GM18519 (cell line): ENCODE data around the gene CYP39A1.
A peak's percentile ranks its signal among the peaks of the same experiment; 100 is the strongest.

Source experiments
- ATAC-seq: cut with Tn5 transposase; IDR thresholded peaks from one replicate; pipeline ENCODE4 v1.9.1; 2021; ENCODE audit warnings: mild to moderate bottlenecking, moderate library complexity; ENCODE audit not compliant: unreplicated experiment, low FRiP score

CYP39A1 gene, protein sequence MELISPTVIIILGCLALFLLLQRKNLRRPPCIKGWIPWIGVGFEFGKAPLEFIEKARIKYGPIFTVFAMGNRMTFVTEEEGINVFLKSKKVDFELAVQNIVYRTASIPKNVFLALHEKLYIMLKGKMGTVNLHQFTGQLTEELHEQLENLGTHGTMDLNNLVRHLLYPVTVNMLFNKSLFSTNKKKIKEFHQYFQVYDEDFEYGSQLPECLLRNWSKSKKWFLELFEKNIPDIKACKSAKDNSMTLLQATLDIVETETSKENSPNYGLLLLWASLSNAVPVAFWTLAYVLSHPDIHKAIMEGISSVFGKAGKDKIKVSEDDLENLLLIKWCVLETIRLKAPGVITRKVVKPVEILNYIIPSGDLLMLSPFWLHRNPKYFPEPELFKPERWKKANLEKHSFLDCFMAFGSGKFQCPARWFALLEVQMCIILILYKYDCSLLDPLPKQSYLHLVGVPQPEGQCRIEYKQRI

DNA sequence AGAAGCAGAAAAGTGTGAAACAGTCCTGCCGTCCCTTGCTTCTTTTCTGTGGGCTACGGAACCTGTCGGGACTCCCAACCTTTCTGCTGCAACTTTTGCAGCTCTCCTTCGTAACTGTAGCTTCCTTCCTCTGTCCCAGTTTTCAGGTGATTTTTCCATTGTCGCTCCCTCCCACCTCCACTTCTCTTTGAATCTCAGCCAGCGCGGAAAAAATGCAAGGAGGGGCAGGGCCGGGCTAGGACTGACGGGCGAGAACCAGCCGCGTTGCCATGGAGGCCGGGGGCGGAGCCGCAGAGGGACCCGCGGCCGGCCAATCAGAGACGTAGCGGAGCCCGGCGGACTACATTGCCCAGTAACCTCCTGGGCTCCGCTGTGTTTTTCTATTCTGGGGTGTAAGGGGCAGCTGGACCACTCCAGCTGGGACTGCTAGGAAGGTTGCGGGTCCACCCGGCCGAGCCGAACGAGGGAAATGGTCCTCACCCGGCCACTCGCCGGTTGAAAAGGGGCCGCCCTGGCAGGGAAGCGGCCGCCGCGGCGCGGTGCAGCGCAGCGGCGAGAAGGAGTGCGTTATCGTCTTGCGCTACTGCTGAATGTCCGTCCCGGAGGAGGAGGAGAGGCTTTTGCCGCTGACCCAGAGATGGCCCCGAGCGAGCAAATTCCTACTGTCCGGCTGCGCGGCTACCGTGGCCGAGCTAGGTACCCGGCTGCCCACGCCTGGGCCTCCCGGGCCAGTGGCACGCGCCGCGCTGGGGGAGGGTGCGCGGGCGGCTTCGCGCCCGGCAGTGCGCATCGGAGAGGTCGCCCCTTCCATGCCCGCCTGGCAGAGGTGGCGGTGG is at the start of gene CYP39A1, which contains the start of gene SLC25A27:
TSS of gene CYP39A1 (minus strand) at position 216 of the 836 bp plus-strand sequence. CDS start 236 bp downstream, outside the sequence.
TSS of gene SLC25A27 (plus strand) at position 373 of the 836 bp plus-strand sequence. CDS start at position 591, 218 bp downstream.
- ATAC-seq: peak; percentile 100

GRCh38 chr6:46699970-46700369 is 47.4 kb upstream of the CYP39A1 start:
- ATAC-seq: no peak

DNA sequence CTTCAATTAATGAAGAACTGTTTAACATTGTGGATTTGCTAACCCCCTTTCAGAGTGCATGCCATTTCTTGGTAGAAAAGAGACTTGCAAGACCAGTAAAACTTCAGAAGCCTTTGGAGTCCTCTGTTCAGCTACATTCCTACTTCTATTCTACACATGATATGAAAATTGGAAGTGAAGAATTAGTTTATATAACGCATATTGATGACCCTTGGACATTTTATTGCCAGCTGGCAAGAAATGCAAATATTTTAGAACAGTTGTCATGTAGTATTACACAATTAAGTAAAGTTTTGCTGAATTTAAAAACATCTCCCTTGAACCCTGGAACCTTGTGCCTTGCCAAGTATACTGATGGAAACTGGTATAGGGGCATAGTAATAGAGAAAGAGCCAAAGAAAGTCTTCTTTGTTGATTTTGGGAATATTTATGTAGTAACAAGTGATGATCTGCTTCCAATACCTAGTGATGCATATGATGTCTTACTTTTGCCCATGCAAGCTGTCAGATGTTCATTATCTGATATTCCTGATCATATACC is 38.4 kb upstream of the CYP39A1 start:
- ATAC-seq: no peak

DNA sequence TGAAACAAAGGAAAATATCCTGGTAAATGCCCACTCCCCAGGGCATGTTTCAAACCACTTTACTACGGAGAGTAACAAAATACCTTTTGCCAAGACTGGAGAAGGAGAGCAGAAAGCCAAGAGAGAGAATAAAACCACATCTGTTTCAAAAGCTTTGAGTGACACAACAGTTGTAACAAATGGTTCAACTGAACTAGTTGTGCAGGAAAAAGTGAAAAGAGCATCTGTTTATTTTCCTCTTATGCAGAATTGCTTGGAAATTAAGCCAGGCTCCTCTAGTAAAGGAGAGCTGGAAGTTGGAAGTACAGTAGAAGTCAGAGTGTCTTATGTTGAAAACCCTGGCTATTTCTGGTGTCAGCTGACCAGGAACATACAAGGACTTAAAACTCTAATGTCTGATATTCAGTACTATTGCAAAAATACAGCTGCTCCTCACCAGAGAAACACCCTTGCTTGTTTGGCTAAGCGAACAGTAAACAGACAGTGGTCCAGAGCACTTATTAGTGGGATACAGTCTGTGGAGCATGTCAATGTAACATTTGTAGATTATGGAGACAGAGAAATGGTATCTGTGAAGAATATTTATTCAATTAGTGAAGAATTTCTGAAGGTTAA is 37.6 kb upstream of the CYP39A1 start:
- no peak for ATAC-seq

GRCh38 chr6:46689657-46690056 is 37.0 kb upstream of the CYP39A1 start:
- no peak for ATAC-seq

DNA sequence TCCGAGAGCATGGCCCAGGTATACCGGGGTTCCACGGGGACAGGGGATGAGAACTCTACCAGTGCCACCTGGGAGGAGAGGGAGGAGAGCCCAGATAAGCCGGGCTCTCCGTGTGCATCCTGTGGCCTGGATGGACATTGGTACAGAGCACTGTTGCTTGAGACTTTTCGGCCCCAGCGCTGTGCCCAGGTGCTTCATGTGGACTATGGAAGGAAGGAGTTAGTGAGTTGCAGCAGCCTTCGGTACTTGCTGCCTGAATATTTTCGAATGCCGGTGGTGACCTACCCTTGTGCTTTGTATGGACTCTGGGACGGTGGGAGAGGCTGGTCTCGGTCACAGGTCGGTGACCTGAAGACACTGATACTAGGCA is 36.3 kb upstream of the CYP39A1 start:
- no peak for ATAC-seq

DNA sequence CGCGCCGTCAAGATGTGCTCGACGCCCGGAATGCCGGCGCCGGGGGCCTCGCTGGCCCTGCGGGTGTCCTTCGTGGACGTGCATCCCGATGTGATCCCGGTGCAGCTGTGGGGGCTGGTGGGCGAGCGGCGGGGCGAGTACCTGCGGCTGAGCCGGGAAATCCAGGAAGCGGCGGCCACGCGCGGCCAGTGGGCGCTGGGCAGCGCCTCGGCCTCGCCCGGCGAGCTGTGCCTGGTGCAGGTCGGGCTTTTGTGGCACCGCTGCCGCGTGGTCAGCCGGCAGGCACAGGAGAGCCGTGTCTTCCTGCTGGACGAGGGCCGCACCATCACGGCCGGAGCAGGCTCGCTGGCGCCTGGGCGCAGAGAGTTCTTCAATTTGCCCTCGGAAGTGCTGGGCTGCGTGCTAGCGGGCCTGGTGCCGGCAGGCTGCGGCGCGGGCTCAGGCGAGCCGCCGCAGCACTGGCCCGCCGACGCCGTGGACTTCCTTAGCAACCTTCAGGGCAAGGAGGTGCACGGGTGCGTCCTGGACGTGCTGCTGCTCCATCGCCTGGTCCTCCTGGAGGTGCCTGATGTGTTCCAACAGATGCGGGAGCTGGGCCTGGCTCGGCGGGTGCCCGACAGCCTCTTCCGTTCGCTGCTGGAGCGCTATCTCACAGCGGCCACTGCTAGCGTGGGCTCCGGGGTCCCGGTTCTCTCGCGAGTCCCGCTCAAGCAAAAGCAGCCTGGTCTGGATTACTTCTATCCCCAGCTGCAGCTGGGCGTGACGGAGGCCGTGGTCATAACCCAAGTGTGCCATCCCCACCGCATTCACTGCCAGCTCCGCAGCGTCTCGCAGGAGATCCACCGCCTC is 35.7 kb upstream of the CYP39A1 start:
- no peak for ATAC-seq

- ATAC-seq: no peak
These were observed 35.0 kb upstream of the CYP39A1 start, which contains the start of gene TDRD6 for GRCh38 chr6:46687619-46688097. Gene TDRD6, plus strand, starts transcription at chr6:46687885. Its CDS starts 244 bp downstream, at chr6:46688129.

DNA sequence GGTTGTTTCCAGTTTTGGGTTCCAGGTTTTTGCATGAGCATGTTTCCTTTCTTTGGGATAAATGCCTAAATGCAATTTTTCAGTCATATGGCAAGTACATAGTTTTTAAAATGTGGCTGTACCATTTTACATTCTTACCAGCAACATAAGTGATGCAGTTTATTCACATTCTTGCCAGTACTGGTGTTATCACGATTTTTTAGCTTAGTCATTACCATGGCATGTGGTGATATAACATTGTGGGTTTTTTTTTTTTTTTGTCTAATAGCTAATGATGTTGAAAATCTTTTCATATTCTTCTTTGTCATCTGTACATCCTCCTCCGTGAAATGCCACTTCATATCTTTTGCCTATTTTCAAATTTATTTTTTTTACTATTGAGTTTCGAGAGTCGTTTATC is 32.2 kb upstream of the CYP39A1 start:
- no peak for ATAC-seq

GRCh38 chr6:46677314-46677654 is 24.7 kb upstream of the CYP39A1 start:
- ATAC-seq: no peak

GRCh38 chr6:46676604-46677313 is 24.1 kb upstream of the CYP39A1 start:
- ATAC-seq: no peak

DNA sequence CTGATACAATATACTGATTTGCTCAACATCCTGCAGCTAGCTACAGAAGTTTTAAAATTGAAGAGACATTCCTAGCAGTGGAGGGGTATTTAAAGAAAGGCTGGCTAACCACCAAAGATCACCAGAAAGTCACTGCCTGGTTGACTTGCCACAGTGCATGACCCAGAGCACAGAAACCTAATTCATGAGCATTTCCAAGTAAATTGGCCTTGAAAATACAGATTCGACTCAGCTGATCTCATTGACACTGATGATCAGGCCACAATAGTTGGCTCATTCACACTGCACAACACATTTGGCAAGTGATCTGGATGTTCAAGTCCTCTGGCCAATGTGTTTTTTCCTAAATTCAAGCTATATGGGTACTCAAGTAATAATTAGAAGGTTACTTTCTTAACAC is 21.8 kb upstream of the CYP39A1 start:
- no peak for ATAC-seq

GRCh38 chr6:46667377-46667776 is 14.8 kb upstream of the CYP39A1 start:
- no peak for ATAC-seq

- ATAC-seq: no peak
These were observed 8.9 kb upstream of the CYP39A1 start for GRCh38 chr6:46661483-46661882.

DNA sequence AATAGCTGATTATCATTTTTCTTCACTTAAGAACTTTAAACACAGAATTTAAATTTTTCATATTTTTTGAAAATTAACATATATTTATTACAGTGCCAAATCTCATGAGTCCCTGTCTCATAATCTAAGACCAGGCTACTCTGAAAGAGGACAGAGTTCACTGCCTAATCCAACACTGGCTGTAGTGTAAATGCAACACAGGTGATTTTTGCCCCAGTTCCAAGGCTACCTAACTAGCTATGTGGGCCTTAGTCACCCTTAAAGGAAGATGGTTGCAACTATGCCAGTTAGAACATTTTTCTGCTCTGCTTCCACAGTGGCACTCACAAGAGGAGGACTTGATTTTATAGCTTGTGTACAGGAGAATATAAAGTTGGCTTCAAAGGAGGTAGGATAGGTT is 5.0 kb upstream of the CYP39A1 start:
- ATAC-seq: no peak

DNA sequence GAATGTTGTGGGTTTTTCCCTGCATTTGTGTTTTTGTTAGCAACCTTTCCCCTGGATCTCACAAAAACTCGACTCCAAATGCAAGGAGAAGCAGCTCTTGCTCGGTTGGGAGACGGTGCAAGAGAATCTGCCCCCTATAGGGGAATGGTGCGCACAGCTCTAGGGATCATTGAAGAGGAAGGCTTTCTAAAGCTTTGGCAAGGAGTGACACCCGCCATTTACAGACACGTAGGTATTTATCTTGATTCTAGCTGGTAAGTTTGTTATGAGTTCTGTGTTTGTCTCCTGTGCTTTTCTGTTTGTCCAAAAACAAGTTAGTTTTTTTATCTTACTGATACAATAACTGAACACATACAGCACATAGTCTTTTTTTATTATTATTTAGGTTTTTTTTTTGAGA is 3.2 kb upstream of the CYP39A1 start:
- no peak for ATAC-seq

DNA sequence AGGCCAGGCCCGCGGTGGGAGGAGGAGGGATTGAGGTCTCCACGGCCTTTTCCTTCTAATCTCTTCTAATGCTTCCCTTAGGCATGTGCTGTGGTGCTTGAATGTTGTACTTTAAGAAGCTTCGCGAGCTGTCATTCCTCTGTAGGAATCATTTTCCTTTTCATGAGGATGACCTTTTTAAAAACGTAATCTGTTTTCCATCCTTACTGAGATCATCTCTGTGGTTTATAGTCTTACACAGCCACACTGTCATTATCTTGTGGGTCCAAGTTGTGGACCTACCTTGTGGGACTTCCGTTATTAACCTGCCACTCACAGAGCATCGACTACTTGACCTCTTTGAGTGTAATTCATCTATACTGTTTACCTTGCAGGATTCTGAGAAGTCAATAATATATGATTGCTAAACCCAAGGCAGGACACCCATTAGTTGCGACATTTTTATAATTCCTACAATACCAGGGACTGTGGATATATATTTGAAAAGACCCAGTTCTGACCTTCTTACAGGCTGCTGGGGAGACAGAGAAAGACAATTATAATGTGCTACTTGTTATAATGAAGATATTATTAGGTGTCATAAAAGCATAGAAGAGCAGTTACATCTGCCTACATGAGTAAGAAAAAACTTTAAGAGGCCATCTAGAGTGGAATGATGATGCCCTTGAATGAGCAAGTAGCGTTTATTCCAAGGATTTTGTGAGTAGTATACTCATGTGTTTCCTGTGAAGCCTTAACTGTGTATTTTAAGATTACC is 999 bp upstream of the CYP39A1 start:
- ATAC-seq: no peak

GRCh38 chr6:46652232-46652602 is 401 bp downstream of the CYP39A1 start:
- no peak for ATAC-seq
